ENCODE measurements around the gene CDK5R2.

DNA sequence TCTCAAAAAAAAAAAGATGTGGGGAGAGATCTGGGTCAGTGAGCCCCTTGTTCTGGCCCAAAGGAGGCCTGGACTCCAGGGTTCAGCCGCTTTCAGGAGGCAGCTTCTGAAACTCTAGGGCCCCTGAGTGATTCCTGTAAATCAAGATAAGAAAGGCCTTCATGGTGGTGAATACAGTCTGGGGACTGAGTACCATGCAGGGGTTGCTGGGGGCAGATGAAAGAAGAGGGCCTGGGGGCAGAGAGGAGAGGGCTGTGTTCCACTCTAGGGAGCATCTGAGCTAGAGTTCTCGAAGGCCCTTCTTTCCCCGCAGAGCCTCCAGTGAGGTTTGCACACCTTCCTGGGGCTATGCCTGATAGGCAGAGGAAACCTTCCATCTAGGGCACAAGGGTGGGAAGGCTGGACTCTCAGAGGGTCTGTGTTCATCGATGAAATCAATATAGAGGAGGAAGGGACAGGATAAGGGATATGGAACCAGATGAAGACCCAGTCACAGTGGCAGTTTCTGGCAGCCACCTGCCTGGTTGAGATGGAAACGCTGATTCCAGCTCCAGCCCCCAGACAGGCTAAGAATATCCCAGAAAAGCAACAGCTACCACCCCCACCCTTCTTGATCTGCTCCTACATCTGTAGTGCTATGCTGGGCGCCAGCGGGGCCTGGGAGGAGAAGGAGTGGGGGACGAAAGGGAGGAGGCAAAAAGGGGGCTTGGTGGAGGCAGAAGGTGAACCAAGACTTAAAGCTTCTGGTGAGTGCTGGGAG is 4.7 kb upstream of the CDK5R2 start:
- TF ChIP-seq, protein P1, sequence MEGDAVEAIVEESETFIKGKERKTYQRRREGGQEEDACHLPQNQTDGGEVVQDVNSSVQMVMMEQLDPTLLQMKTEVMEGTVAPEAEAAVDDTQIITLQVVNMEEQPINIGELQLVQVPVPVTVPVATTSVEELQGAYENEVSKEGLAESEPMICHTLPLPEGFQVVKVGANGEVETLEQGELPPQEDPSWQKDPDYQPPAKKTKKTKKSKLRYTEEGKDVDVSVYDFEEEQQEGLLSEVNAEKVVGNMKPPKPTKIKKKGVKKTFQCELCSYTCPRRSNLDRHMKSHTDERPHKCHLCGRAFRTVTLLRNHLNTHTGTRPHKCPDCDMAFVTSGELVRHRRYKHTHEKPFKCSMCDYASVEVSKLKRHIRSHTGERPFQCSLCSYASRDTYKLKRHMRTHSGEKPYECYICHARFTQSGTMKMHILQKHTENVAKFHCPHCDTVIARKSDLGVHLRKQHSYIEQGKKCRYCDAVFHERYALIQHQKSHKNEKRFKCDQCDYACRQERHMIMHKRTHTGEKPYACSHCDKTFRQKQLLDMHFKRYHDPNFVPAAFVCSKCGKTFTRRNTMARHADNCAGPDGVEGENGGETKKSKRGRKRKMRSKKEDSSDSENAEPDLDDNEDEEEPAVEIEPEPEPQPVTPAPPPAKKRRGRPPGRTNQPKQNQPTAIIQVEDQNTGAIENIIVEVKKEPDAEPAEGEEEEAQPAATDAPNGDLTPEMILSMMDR (IDR thresholded peaks at IDR 0.05; ENCODE audit: insufficient read depth, low read length) = no peak
- TF ChIP-seq POLR2AphosphoS5 (IDR thresholded peaks at IDR 0.05; ENCODE audit: low read depth) (no peak), GABPA (IDR thresholded peaks at IDR 0.05; ENCODE audit: low read depth) (no peak), SPI1 (IDR thresholded peaks at IDR 0.05; ENCODE audit: borderline replicate concordance, low read depth) (no peak)
- TF ChIP-seq, protein P2, sequence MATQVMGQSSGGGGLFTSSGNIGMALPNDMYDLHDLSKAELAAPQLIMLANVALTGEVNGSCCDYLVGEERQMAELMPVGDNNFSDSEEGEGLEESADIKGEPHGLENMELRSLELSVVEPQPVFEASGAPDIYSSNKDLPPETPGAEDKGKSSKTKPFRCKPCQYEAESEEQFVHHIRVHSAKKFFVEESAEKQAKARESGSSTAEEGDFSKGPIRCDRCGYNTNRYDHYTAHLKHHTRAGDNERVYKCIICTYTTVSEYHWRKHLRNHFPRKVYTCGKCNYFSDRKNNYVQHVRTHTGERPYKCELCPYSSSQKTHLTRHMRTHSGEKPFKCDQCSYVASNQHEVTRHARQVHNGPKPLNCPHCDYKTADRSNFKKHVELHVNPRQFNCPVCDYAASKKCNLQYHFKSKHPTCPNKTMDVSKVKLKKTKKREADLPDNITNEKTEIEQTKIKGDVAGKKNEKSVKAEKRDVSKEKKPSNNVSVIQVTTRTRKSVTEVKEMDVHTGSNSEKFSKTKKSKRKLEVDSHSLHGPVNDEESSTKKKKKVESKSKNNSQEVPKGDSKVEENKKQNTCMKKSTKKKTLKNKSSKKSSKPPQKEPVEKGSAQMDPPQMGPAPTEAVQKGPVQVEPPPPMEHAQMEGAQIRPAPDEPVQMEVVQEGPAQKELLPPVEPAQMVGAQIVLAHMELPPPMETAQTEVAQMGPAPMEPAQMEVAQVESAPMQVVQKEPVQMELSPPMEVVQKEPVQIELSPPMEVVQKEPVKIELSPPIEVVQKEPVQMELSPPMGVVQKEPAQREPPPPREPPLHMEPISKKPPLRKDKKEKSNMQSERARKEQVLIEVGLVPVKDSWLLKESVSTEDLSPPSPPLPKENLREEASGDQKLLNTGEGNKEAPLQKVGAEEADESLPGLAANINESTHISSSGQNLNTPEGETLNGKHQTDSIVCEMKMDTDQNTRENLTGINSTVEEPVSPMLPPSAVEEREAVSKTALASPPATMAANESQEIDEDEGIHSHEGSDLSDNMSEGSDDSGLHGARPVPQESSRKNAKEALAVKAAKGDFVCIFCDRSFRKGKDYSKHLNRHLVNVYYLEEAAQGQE (IDR thresholded peaks at IDR 0.05; ENCODE audit: insufficient replicate concordance, low read depth) = no peak
